ENCODE data around the gene OTX2. TPM values are rescaled to one million over a fixed set of nuclear protein-coding genes. Genes with fewer than 3 reads are reported as not detected.

Gene OTX2
- total RNA-seq, 1 experiment from 2014 or later: 30.1 TPM

DNA sequence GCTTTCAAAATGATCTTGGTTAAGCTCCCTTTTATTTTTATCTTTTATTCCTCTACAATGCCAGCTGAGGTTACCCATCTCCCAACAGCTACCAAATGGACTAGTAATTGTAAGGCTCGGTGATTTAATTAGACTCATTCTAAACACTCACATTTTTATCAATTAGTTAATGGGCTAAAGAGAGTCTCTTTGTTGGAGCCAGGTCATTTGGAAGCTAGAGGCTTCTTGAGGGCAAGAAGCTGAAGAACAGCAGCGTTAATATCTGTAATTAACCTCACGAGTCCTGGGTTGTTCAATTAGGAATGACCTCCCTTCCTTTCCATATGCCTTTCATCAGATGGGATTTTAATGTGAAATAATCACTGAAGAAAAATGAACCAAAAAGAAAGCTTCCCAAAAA, 56.9 kb downstream of the OTX2 start (continued):
- no peak for TF ChIP-seq USF2 (CRISPR knock-in tag; IDR thresholded peaks at IDR 0.05)

DNA sequence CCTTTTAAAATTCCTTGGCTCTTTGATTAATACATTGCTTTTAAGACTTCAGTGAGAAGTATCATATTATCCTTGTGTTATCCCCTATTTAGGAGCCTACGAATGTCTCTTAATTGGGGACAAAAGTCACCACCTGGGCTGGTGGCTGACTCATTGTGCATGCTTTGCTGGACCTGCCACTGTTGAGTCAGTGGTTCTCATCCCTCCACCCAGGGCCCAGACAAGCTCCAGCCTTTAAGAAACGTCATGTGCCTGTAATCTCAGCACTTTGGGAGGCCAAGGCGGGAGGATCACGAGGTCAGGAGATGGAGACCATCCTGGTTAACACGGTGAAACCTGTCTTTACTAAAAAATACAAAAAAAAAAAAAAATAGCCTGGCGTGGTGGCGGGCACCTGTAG, 57.9 kb downstream of the OTX2 start:
- Mint-ChIP-seq H3K4me3 (no peak overlapping the region), H3K36me3 (no peaks in the 10 kb centered on the region), H3K27me3 (ENCODE audit: low read depth) (no peaks in the 10 kb centered on the region; the same call in 1 of the 2 replicates), H3K4me1 (peaks cover 24% of the 10 kb centered on the region), H3K9me3 (no peaks in the 10 kb centered on the region), H3K27ac (no peak overlapping the region)
- TF ChIP-seq, protein P1, sequence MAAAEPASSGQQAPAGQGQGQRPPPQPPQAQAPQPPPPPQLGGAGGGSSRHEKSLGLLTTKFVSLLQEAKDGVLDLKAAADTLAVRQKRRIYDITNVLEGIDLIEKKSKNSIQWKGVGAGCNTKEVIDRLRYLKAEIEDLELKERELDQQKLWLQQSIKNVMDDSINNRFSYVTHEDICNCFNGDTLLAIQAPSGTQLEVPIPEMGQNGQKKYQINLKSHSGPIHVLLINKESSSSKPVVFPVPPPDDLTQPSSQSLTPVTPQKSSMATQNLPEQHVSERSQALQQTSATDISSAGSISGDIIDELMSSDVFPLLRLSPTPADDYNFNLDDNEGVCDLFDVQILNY (CRISPR knock-in tag; IDR thresholded peaks at IDR 0.05): no peak
- TF ChIP-seq FOXP1 (CRISPR knock-in tag; IDR thresholded peaks at IDR 0.05; ENCODE audit: borderline replicate concordance) (no peak), IRF2 (CRISPR knock-in tag; IDR thresholded peaks at IDR 0.05; ENCODE audit: borderline replicate concordance, low read depth) (no peak), PRDM15 (CRISPR knock-in tag; IDR thresholded peaks at IDR 0.05) (no peak), ZNF219 (CRISPR knock-in tag; IDR thresholded peaks at IDR 0.05; ENCODE audit: borderline replicate concordance) (no peak), TCF7 (CRISPR knock-in tag; IDR thresholded peaks at IDR 0.05; ENCODE audit: low read depth) (no peak), ZNF416 (CRISPR knock-in tag; IDR thresholded peaks at IDR 0.05) (no peak), ZNF671 (CRISPR knock-in tag; IDR thresholded peaks at IDR 0.05) (no peak), ATF6 (CRISPR knock-in tag; IDR thresholded peaks at IDR 0.05) (no peak)
- TF ChIP-seq, protein P2, sequence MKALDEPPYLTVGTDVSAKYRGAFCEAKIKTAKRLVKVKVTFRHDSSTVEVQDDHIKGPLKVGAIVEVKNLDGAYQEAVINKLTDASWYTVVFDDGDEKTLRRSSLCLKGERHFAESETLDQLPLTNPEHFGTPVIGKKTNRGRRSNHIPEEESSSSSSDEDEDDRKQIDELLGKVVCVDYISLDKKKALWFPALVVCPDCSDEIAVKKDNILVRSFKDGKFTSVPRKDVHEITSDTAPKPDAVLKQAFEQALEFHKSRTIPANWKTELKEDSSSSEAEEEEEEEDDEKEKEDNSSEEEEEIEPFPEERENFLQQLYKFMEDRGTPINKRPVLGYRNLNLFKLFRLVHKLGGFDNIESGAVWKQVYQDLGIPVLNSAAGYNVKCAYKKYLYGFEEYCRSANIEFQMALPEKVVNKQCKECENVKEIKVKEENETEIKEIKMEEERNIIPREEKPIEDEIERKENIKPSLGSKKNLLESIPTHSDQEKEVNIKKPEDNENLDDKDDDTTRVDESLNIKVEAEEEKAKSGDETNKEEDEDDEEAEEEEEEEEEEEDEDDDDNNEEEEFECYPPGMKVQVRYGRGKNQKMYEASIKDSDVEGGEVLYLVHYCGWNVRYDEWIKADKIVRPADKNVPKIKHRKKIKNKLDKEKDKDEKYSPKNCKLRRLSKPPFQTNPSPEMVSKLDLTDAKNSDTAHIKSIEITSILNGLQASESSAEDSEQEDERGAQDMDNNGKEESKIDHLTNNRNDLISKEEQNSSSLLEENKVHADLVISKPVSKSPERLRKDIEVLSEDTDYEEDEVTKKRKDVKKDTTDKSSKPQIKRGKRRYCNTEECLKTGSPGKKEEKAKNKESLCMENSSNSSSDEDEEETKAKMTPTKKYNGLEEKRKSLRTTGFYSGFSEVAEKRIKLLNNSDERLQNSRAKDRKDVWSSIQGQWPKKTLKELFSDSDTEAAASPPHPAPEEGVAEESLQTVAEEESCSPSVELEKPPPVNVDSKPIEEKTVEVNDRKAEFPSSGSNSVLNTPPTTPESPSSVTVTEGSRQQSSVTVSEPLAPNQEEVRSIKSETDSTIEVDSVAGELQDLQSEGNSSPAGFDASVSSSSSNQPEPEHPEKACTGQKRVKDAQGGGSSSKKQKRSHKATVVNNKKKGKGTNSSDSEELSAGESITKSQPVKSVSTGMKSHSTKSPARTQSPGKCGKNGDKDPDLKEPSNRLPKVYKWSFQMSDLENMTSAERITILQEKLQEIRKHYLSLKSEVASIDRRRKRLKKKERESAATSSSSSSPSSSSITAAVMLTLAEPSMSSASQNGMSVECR (CRISPR knock-in tag; IDR thresholded peaks at IDR 0.05; ENCODE audit: borderline replicate concordance): no peak
- ATAC-seq: no peak
- CTCF ChIA-PET: interaction anchor here (0.5 to 1.3 kb wide), 3 partner anchors 108 to 368 kb away, joined by 3 read pairs; no protein-coding TSS in a partner anchor
- POLR2A ChIA-PET: no interaction called here
- no peak for DNase-seq (ENCODE audit: low spot score)

GRCh38 chr14:56751471-56751870, 58.8 kb downstream of the OTX2 start:
- Mint-ChIP-seq H3K27me3 (ENCODE audit: low read depth) (no peaks in the 10 kb centered on the region; the same call in 1 of the 2 replicates), H3K9me3 (no peaks in the 10 kb centered on the region), H3K27ac (no peak overlapping the region), H3K4me1 (peaks cover 18% of the 10 kb centered on the region), H3K4me3 (no peak overlapping the region), H3K36me3 (no peaks in the 10 kb centered on the region)
- ATAC-seq (peak; percentile 61), DNase-seq (ENCODE audit: low spot score) (no peak)
- POLR2A ChIA-PET: no interaction called here
- CTCF ChIA-PET: no interaction called here
- TF ChIP-seq FOXJ3 (CRISPR knock-in tag; IDR thresholded peaks at IDR 0.05; ENCODE audit: borderline replicate concordance) (no peak), TEAD1 (CRISPR knock-in tag; IDR thresholded peaks at IDR 0.05) (no peak), PRRX2 (CRISPR knock-in tag; IDR thresholded peaks at IDR 0.05) (no peak), ESRRA (CRISPR knock-in tag; IDR thresholded peaks at IDR 0.05; ENCODE audit: borderline replicate concordance) (no peak), JAZF1 (CRISPR knock-in tag; IDR thresholded peaks at IDR 0.05) (no peak), IRF2 (CRISPR knock-in tag; IDR thresholded peaks at IDR 0.05; ENCODE audit: borderline replicate concordance, low read depth) (no peak), NR3C1 (CRISPR knock-in tag; conservative IDR thresholded peaks at IDR 0.05; ENCODE audit: low read depth) (no peak)
- TF ChIP-seq, protein P3, sequence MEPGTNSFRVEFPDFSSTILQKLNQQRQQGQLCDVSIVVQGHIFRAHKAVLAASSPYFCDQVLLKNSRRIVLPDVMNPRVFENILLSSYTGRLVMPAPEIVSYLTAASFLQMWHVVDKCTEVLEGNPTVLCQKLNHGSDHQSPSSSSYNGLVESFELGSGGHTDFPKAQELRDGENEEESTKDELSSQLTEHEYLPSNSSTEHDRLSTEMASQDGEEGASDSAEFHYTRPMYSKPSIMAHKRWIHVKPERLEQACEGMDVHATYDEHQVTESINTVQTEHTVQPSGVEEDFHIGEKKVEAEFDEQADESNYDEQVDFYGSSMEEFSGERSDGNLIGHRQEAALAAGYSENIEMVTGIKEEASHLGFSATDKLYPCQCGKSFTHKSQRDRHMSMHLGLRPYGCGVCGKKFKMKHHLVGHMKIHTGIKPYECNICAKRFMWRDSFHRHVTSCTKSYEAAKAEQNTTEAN (CRISPR knock-in tag; IDR thresholded peaks at IDR 0.05): no peak
- TF ChIP-seq, protein P4, sequence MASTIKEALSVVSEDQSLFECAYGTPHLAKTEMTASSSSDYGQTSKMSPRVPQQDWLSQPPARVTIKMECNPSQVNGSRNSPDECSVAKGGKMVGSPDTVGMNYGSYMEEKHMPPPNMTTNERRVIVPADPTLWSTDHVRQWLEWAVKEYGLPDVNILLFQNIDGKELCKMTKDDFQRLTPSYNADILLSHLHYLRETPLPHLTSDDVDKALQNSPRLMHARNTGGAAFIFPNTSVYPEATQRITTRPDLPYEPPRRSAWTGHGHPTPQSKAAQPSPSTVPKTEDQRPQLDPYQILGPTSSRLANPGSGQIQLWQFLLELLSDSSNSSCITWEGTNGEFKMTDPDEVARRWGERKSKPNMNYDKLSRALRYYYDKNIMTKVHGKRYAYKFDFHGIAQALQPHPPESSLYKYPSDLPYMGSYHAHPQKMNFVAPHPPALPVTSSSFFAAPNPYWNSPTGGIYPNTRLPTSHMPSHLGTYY (CRISPR knock-in tag; IDR thresholded peaks at IDR 0.05): no peak

All from WTC11 (cell line).